Activated T-cell treated with anti-CD3 and anti-CD28 coated beads, Interleukin-2, amount 50 U/mL, for 72 hours (primary cell): ENCODE results near the gene IGIP. TPM values are rescaled to one million over a fixed set of nuclear protein-coding genes. Genes with fewer than 3 reads are reported as not detected.
A peak's percentile ranks its signal among the peaks of the same experiment; 100 is the strongest.

Experiments used
- ATAC-seq, 2 donors: fragments of 150-1000 bp; cut with Tn5 transposase; replicated peaks in 1 of 2; 2 replicates each; pipeline ENCODE4 v1.10.0; 2021; ENCODE audit warnings: moderate library complexity in 2 of 2, mild to moderate bottlenecking in 1 of 2
- DNase-seq, 2 donors: peaks; one replicate each; pipeline ENCODE4 v3.0.0; 2021 to 2022; ENCODE audit warnings: mixed read lengths in 1 of 2
- H3K27ac Mint-ChIP-seq: one replicate; pipeline ENCODE4 v1.8.0; 2022; ENCODE audit warnings: mild to moderate bottlenecking, moderate library complexity, mixed read lengths
- H3K27me3 Mint-ChIP-seq: one replicate; pipeline ENCODE4 v1.8.0; 2022; ENCODE audit warnings: low read depth, mixed read lengths
- H3K36me3 Mint-ChIP-seq, 2 donors: one replicate each; pipeline ENCODE4 v1.8.0; 2022; ENCODE audit warnings: mixed read lengths in 2 of 2, mild to moderate bottlenecking in 1 of 2; ENCODE audit not compliant: insufficient read depth in 2 of 2
- H3K4me1 Mint-ChIP-seq: one replicate; pipeline ENCODE4 v1.8.0; 2022; ENCODE audit warnings: low read depth, mixed read lengths
- H3K4me3 Mint-ChIP-seq, 2 donors: one replicate each; pipeline ENCODE4 v1.8.0; 2022; ENCODE audit warnings: mild to moderate bottlenecking in 2 of 2, mixed read lengths in 2 of 2, moderate library complexity in 2 of 2
- H3K9me3 Mint-ChIP-seq, 2 donors: one replicate each; pipeline ENCODE4 v1.8.0; 2022; ENCODE audit warnings: mixed read lengths in 2 of 2
- total RNA-seq, 2 donors: library from RNA; stranded (reverse); gene quantifications; one replicate each; pipeline ENCODE4 v1.2.3, GENCODE V29; 2022

Gene IGIP
- total RNA-seq, 2 donors from 2014 or later: 5.5 to 6.5 TPM

GRCh38 chr5:140134277-140134935 is 8.7 kb downstream of the IGIP start:
- Mint-ChIP-seq H3K36me3 (no peaks in the 10 kb centered on the region), H3K27me3 (no peaks in the 10 kb centered on the region), H3K27ac (no peak overlapping the region), H3K9me3 (no peaks in the 10 kb centered on the region), H3K4me1 (peaks cover 32% of the 10 kb centered on the region), H3K4me3 (no peak overlapping the region)
- ATAC-seq (no peak), DNase-seq (no peak)

GRCh38 chr5:140135127-140135526 is 9.4 kb downstream of the IGIP start:
- ATAC-seq (no peak), DNase-seq (no peak)
- Mint-ChIP-seq H3K9me3 (no peaks in the 10 kb centered on the region), H3K36me3 (no peaks in the 10 kb centered on the region), H3K4me1 (peaks cover 26% of the 10 kb centered on the region), H3K27me3 (no peaks in the 10 kb centered on the region), H3K4me3 (no peak overlapping the region), H3K27ac (no peak overlapping the region)

DNA sequence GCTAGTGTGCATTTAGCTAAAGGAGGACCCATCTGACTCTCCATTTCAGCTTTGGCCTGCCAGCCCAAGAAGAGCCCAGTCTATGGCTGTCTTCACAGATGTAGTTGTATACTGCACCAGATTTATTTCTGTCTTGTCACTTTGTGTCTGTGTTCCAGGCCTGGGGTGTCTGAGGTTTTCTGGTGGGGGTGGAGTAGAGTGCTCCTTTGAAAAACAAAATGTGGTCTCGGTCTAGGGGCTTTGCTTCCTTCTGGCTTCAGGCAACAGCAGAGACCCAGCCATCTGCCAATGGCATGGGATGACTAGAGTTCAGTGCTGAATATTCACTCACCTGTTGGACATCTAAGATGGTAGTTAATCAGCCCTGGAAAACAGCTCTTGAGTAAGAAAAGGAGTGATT is 10.9 kb downstream of the IGIP start:
- Mint-ChIP-seq H3K9me3 (no peaks in the 10 kb centered on the region), H3K27ac (no peak overlapping the region), H3K27me3 (no peaks in the 10 kb centered on the region), H3K36me3 (no peaks in the 10 kb centered on the region), H3K4me1 (peaks cover 14% of the 10 kb centered on the region), H3K4me3 (no peak overlapping the region)
- DNase-seq (no peak), ATAC-seq (no peak)

GRCh38 chr5:140140435-140140834 is 14.7 kb downstream of the IGIP start:
- Mint-ChIP-seq H3K27ac (no peak overlapping the region), H3K36me3 (no peaks in the 10 kb centered on the region), H3K4me3 (no peak overlapping the region), H3K27me3 (peaks cover 7% of the 10 kb centered on the region), H3K4me1 (peaks cover 19% of the 10 kb centered on the region), H3K9me3 (no peaks in the 10 kb centered on the region)
- DNase-seq (no peak), ATAC-seq (no peak)

DNA sequence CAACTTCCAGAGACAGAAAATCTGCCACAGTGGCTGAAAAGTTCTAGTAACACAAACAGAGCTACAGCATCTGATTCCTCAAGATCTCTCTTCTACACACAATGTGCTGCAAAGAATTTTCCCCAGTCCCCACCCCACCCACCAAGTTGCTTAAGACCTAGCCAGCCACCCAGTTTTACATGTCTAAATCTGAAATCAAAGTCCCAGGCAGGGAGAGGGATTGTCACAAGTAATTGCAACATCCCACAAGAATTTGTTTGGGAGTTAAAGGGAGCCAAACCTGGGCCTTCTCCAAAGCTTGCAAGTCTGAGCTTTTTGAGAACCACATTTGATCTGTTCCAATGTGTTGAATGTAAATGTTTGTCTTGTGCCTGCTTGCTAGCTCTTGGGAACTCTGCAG is 15.5 kb downstream of the IGIP start:
- Mint-ChIP-seq H3K4me1 (peaks cover 21% of the 10 kb centered on the region), H3K36me3 (no peaks in the 10 kb centered on the region), H3K4me3 (no peak overlapping the region), H3K27me3 (peaks cover 8% of the 10 kb centered on the region), H3K9me3 (no peaks in the 10 kb centered on the region), H3K27ac (no peak overlapping the region)
- no peak for DNase-seq
- no peak for ATAC-seq

- DNase-seq: no peak
Observed at GRCh38 chr5:140142246-140142645, 16.5 kb downstream of the IGIP start.

GRCh38 chr5:140142856-140143255 is 17.1 kb downstream of the IGIP start:
- Mint-ChIP-seq H3K4me3 (no peak overlapping the region), H3K27me3 (peaks cover 24% of the 10 kb centered on the region), H3K27ac (no peak overlapping the region), H3K36me3 (no peaks in the 10 kb centered on the region), H3K4me1 (peaks cover 26% of the 10 kb centered on the region), H3K9me3 (no peaks in the 10 kb centered on the region)
- DNase-seq: no peak
- ATAC-seq: no peak

More at GRCh38 chr5:140142246-140142645, 16.5 kb downstream of the IGIP start:
- H3K4me1 Mint-ChIP-seq: peaks cover 29% of the 10 kb centered on the region
- H3K4me3 Mint-ChIP-seq: no peak overlapping the region
- ATAC-seq: no peak
- no peaks in the 10 kb centered on the region for H3K36me3 Mint-ChIP-seq
- no peaks in the 10 kb centered on the region for H3K9me3 Mint-ChIP-seq
- H3K27me3 Mint-ChIP-seq: peaks cover 18% of the 10 kb centered on the region
- H3K27ac Mint-ChIP-seq: no peak overlapping the region

DNA sequence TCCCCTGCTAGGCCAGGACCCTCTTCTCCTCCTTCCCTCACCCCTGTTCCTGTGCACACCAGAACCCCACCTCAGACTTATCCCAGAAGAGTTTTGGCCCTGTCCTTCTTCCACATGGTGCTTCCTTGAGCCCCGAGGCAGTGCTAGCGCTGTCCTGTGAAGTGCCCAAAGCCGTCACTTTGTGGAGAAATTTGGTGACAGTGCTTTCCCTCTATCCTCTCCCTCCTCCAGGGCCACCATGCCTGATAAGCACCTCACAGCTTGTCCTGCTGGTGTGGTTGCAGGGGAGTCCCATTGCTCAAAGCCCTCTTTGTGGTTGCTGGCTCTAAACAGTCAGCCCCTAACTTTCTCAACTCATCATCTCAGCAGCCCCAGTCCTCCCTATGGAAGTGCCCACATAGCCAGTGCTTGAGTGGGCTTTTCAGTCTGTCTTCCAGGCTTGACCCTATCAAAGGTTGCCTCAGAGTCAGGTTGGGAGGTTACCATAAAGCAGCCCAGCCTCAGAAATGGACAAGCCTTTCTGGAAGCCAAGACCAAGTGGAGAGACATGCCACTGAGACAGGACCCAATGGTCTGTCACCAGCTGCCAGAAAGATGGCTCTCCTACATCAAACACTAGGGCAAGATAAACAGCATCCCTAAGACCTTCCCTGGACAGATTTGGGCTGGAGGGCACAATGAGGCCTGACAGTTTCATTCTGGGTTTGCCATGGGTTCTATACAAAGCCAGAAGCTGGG is 18.0 kb downstream of the IGIP start:
- Mint-ChIP-seq H3K36me3 (no peaks in the 10 kb centered on the region), H3K4me1 (peaks cover 25% of the 10 kb centered on the region), H3K4me3 (no peak overlapping the region), H3K9me3 (no peaks in the 10 kb centered on the region), H3K27me3 (peaks cover 26% of the 10 kb centered on the region), H3K27ac (no peak overlapping the region)
- ATAC-seq (peak; percentile 4 to 23), DNase-seq (no peak)

DNA sequence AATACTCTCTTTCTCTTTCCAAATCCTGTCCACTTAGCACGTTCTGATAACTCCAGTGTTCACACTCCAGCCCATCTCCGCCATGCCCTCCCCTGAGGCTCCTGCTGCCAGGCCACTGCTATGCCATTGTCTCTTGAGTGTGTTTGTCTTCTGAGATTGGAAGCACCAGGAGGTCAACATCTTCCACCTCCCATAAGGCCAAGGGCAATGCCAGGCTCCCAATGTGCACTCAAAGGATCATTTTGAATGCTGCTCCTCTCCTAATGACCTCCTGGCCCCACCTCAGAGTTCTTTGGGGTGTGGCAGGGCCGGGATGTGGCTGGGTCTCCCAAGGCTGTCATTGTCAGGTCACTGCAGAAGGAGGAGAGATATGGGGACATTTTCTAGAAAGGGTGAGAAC is 19.5 kb downstream of the IGIP start:
- H3K4me1 Mint-ChIP-seq: peaks cover 25% of the 10 kb centered on the region
- peak overlapping the region; percentile 49 to 56 for H3K4me3 Mint-ChIP-seq
- ATAC-seq (no peak), DNase-seq (no peak)
- no peaks in the 10 kb centered on the region for H3K36me3 Mint-ChIP-seq
- H3K27ac Mint-ChIP-seq: no peak overlapping the region
- no peaks in the 10 kb centered on the region for H3K9me3 Mint-ChIP-seq
- peaks cover 26% of the 10 kb centered on the region for H3K27me3 Mint-ChIP-seq

- H3K27me3 Mint-ChIP-seq: peaks cover 26% of the 10 kb centered on the region
- H3K4me3 Mint-ChIP-seq: peak overlapping the region; percentile 49 to 56
- H3K27ac Mint-ChIP-seq: no peak overlapping the region
- peak; percentile 71 to 74 for DNase-seq
- H3K4me1 Mint-ChIP-seq: peaks cover 25% of the 10 kb centered on the region
- no peaks in the 10 kb centered on the region for H3K9me3 Mint-ChIP-seq
- no peaks in the 10 kb centered on the region for H3K36me3 Mint-ChIP-seq
- peak; percentile 86 to 87 for ATAC-seq
Observed at GRCh38 chr5:140145818-140146522, 20.2 kb downstream of the IGIP start.

DNA sequence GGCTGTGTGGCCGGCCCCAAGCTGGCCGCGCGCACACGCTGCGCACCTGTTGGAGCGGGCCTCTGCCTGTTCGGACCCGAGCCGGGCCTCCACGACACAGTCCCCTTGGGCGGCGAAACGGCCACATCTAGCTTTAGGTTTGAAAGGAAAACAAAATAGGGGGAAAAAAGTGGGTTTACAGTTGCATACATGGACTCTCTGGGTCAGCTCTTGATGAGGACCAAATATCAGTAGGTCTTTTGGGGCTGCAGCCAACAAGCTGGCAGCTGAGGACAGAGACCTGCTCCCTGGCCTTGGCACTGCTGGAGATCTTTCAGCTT is 20.7 kb downstream of the IGIP start:
- Mint-ChIP-seq H3K27ac (no peak overlapping the region), H3K27me3 (peaks cover 26% of the 10 kb centered on the region), H3K36me3 (no peaks in the 10 kb centered on the region), H3K9me3 (no peaks in the 10 kb centered on the region), H3K4me3 (peak overlapping the region; percentile 49 to 56), H3K4me1 (peaks cover 25% of the 10 kb centered on the region)
- ATAC-seq (no peak), DNase-seq (no peak)

DNA sequence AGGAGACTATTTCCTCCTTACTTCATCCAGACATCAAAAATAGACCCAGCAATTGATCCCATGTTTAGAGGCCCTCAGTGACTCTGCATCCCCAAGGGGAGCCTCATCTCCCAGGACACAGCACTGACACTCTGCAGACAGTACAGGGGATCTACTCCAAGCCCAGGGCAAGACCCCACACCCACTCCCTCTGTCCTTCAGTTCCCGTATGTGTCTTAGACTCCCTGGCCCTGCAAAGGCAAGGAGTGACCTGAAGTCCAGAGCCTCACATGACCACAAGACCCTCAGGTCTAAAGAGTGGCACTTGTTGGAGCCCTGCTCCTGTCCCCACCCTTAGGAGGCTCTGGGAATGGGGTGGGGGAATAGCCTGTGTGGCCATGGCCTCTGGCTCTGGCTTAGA is 21.7 kb downstream of the IGIP start:
- no peak overlapping the region for H3K4me3 Mint-ChIP-seq
- DNase-seq (no peak), ATAC-seq (no peak)
- H3K9me3 Mint-ChIP-seq: no peaks in the 10 kb centered on the region
- no peaks in the 10 kb centered on the region for H3K36me3 Mint-ChIP-seq
- peaks cover 26% of the 10 kb centered on the region for H3K27me3 Mint-ChIP-seq
- H3K27ac Mint-ChIP-seq: no peak overlapping the region
- peaks cover 25% of the 10 kb centered on the region for H3K4me1 Mint-ChIP-seq

- no peaks in the 10 kb centered on the region for H3K36me3 Mint-ChIP-seq
- H3K9me3 Mint-ChIP-seq: no peaks in the 10 kb centered on the region
- peaks cover 23% of the 10 kb centered on the region for H3K4me1 Mint-ChIP-seq
- H3K27ac Mint-ChIP-seq: no peak overlapping the region
- no peak overlapping the region for H3K4me3 Mint-ChIP-seq
- DNase-seq (no peak), ATAC-seq (no peak)
- peaks cover 26% of the 10 kb centered on the region for H3K27me3 Mint-ChIP-seq
Observed at GRCh38 chr5:140148508-140148907, 22.8 kb downstream of the IGIP start.
